Erythroblast (primary cell): ENCODE data around the gene FYN.

ENCODE experiments used
- GATA1 ChIP-seq: IDR thresholded peaks from 2 replicates; pipeline ENCODE4 v1.6.1; 2011; ENCODE audit warnings: low read depth, mild to moderate bottlenecking, control low read depth, low read length, moderate library complexity
- POLR2A ChIP-seq: IDR thresholded peaks from 2 replicates; pipeline ENCODE4 v1.6.1; 2011; ENCODE audit warnings: mild to moderate bottlenecking, low read length

DNA sequence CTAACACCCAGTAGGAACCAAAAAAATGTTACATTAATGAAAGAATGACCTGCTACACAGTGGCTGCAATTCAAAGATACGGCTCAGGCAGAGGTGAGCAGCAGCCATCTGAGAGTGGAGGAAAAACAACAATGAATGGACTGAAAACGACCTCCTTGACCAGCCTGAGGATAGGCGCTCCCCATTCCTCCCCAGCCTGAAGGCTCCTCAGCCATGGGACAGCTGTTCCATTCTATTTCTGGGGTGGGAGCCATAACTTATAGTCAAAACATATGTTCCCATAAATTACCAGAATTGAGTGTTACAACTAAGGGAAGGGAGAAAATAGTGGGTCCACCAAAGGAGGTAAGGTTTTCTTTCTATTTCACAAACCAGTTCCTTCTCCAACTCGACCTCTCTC lies 27.2 kb downstream of the FYN start:
- no peak for TF ChIP-seq POLR2A
- no peak for TF ChIP-seq GATA1
